Caco-2 (cell line): ENCODE measurements around the gene STPG2. TPM values are rescaled to one million over a fixed set of nuclear protein-coding genes. Genes with fewer than 3 reads are reported as not detected.
"Not testable (repeated sequence)": the region's sequence is repeated elsewhere in the genome, so short reads cannot be mapped to it uniquely, and the experiment has no call there.

Source experiments
- BruUV-seq: library from RNA; stranded (reverse); fragments of 400-500 nt; replicated peaks from 2 replicates; lab custom pipeline; 2021; lab: Mats Ljungman, UMichigan
- CTCF ChIA-PET: fragments of 300-600 bp; sonication (Branson Sonifier 250); formaldehyde crosslinking; loops from one replicate; lab custom pipeline; 2022; ENCODE audit warnings: antibody characterized with exemption; lab: Charles Lee
- POLR2A ChIA-PET: fragments of 300-600 bp; sonication (Branson Sonifier 250); formaldehyde crosslinking; loops from one replicate; lab custom pipeline; 2022; ENCODE audit warnings: antibody characterized with exemption; lab: Charles Lee
- DNase-seq, 2 experiments: peaks; one replicate each; pipeline versions ENCODE4 v3.0.0 to v3.0.0-alpha.2; 2020 to 2022
- H3K27me3 ChIP-seq: replicated peaks from 2 replicates; pipeline ENCODE4 v1.6.0; 2011; ENCODE audit warnings: low read length; ENCODE audit not compliant: control insufficient read depth, insufficient read depth
- H3K36me3 ChIP-seq: 2 replicates; pipeline ENCODE4 v1.5.1; 2011; ENCODE audit warnings: low read length; ENCODE audit not compliant: control insufficient read depth, insufficient read depth
- H3K4me1 ChIP-seq: fragments of 250-450 bp; sonication (Bioruptor Pico); 2 replicates; pipeline ENCODE4 v1.5.1; 2020; ENCODE audit warnings: mild to moderate bottlenecking
- H3K4me3 ChIP-seq: 2 replicates; pipeline ENCODE4 v1.5.1; 2011; ENCODE audit warnings: low read depth, mild to moderate bottlenecking, control low read depth, low read length
- H3K9me3 ChIP-seq: fragments of 250-450 bp; sonication (Bioruptor Pico); 2 replicates; pipeline ENCODE4 v1.5.1; 2020; ENCODE audit warnings: mild to moderate bottlenecking, moderate library complexity
- H3K27ac Mint-ChIP-seq: one replicate; pipeline ENCODE4 v1.8.0; 2022; ENCODE audit warnings: mixed read lengths; ENCODE audit not compliant: unreplicated experiment
- H3K27me3 Mint-ChIP-seq: one replicate; pipeline ENCODE4 v1.8.0; 2022; ENCODE audit warnings: mixed read lengths; ENCODE audit not compliant: insufficient read depth, unreplicated experiment
- H3K36me3 Mint-ChIP-seq: one replicate; pipeline ENCODE4 v1.8.0; 2022; ENCODE audit warnings: mild to moderate bottlenecking, mixed read lengths; ENCODE audit not compliant: insufficient read depth, unreplicated experiment
- H3K4me1 Mint-ChIP-seq: one replicate; pipeline ENCODE4 v1.8.0; 2022; ENCODE audit warnings: low read depth, mixed read lengths; ENCODE audit not compliant: unreplicated experiment
- H3K4me3 Mint-ChIP-seq: one replicate; pipeline ENCODE4 v1.8.0; 2022; ENCODE audit warnings: mild to moderate bottlenecking, moderate library complexity, mixed read lengths; ENCODE audit not compliant: unreplicated experiment
- H3K9me3 Mint-ChIP-seq: one replicate; pipeline ENCODE4 v1.8.0; 2022; ENCODE audit warnings: mixed read lengths; ENCODE audit not compliant: unreplicated experiment
- intact Hi-C: fragments of 100-400 bp; cut with micrococcal nuclease; formaldehyde crosslinking; loops from one replicate; pipeline ENCODE4 v1.10.0; 2022; ENCODE audit not compliant: unreplicated experiment
- total RNA-seq: library from RNA; stranded (reverse); gene quantifications from 2 replicates; pipeline ENCODE4 v1.2.3, GENCODE V29; 2022
- TF ChIP-seq, protein P1 (sequence below), 2 experiments: fragments of 200-600 bp in 1 of 2; IDR thresholded peaks; 1 replicate in 1 of 2; 2 replicates in 1 of 2; pipeline versions ENCODE4 v1.5.1 to v1.8.0; 2011 to 2022; ENCODE audit warnings: antibody characterized with exemption in 1 of 2, control low read depth in 1 of 2, inconsistent platforms in 1 of 2, low read depth in 1 of 2, low read length in 1 of 2, mild to moderate bottlenecking in 1 of 2, moderate library complexity in 1 of 2; ENCODE audit not compliant: insufficient read depth in 1 of 2, severe bottlenecking in 1 of 2, unreplicated experiment in 1 of 2

Gene STPG2
- total RNA-seq, 1 experiment from 2014 or later, result not detected

DNA sequence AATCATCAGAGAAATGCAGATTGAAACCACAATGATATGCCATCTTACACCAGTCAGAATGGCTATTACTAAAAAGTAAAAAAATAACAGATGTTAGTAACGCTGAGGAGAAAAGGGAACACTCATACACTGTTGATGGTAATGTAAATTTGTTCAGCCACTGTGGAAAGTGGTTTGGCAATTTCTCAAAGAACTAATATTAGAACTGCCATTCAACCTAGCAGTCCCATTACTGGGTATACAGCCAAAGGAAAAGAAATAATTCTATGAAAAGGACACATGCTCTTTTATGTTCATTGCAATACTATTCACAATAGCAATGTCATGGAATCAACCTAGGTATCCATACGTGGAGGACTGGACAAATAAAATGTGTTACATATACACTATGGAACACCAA is 566.3 kb downstream of the STPG2 start:
- ChIA-PET CTCF (no interaction called here), POLR2A (no interaction called here)
- Histone ChIP-seq H3K27me3 (no peaks in the 10 kb centered on the region), H3K4me3 (no peak overlapping the region), H3K36me3 (no peaks in the 10 kb centered on the region), H3K9me3 (no peaks in the 10 kb centered on the region), H3K4me1 (no peaks in the 10 kb centered on the region)
- BruUV-seq, result no TSS peak
- no peak for DNase-seq
- Mint-ChIP-seq H3K27ac (no peak overlapping the region), H3K4me3 (no peak overlapping the region), H3K4me1 (no peaks in the 10 kb centered on the region), H3K9me3 (no peaks in the 10 kb centered on the region), H3K27me3 (no peaks in the 10 kb centered on the region), H3K36me3 (no peaks in the 10 kb centered on the region)
- TF ChIP-seq, protein P1, sequence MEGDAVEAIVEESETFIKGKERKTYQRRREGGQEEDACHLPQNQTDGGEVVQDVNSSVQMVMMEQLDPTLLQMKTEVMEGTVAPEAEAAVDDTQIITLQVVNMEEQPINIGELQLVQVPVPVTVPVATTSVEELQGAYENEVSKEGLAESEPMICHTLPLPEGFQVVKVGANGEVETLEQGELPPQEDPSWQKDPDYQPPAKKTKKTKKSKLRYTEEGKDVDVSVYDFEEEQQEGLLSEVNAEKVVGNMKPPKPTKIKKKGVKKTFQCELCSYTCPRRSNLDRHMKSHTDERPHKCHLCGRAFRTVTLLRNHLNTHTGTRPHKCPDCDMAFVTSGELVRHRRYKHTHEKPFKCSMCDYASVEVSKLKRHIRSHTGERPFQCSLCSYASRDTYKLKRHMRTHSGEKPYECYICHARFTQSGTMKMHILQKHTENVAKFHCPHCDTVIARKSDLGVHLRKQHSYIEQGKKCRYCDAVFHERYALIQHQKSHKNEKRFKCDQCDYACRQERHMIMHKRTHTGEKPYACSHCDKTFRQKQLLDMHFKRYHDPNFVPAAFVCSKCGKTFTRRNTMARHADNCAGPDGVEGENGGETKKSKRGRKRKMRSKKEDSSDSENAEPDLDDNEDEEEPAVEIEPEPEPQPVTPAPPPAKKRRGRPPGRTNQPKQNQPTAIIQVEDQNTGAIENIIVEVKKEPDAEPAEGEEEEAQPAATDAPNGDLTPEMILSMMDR (IDR thresholded peaks at IDR 0.05; ENCODE audit: insufficient read depth in 1 of 2, low read depth in 1 of 2, low read length in 1 of 2, severe bottlenecking in 1 of 2, unreplicated experiment in 1 of 2), result no peak
- intact Hi-C loops, result no loop called here

DNA sequence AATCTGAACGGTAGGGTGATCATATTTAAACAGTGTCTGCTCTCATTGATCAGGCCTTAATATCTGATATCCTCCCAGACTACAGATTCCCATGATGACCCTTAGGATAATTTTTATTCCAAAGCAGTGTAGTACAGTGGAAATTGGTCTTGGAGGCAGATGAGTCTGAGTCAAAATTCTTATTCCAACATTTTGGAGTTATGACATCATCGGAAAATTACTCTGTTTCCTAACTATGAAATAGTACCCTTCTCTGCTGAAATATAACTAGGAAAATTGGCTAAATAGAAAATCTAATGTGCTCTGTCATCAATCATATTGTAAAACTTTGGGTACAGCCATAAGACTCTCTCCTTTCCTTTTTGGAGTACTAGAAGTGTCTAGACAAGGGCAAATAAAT is 583.3 kb downstream of the STPG2 start:
- Histone ChIP-seq H3K36me3 (no peaks in the 10 kb centered on the region), H3K9me3 (no peaks in the 10 kb centered on the region), H3K4me1 (no peaks in the 10 kb centered on the region), H3K4me3 (no peak overlapping the region), H3K27me3 (no peaks in the 10 kb centered on the region)
- BruUV-seq, result no TSS peak
- CTCF ChIA-PET, result no interaction called here
- Mint-ChIP-seq H3K27me3 (no peaks in the 10 kb centered on the region), H3K4me3 (no peak overlapping the region), H3K27ac (no peak overlapping the region), H3K4me1 (no peaks in the 10 kb centered on the region), H3K9me3 (no peaks in the 10 kb centered on the region), H3K36me3 (no peaks in the 10 kb centered on the region)
- POLR2A ChIA-PET, result no interaction called here
- intact Hi-C loops, result no loop called here
- no peak for DNase-seq
- TF ChIP-seq, protein P1 (IDR thresholded peaks at IDR 0.05; ENCODE audit: insufficient read depth in 1 of 2, low read depth in 1 of 2, low read length in 1 of 2, severe bottlenecking in 1 of 2, unreplicated experiment in 1 of 2), result no peak

DNA sequence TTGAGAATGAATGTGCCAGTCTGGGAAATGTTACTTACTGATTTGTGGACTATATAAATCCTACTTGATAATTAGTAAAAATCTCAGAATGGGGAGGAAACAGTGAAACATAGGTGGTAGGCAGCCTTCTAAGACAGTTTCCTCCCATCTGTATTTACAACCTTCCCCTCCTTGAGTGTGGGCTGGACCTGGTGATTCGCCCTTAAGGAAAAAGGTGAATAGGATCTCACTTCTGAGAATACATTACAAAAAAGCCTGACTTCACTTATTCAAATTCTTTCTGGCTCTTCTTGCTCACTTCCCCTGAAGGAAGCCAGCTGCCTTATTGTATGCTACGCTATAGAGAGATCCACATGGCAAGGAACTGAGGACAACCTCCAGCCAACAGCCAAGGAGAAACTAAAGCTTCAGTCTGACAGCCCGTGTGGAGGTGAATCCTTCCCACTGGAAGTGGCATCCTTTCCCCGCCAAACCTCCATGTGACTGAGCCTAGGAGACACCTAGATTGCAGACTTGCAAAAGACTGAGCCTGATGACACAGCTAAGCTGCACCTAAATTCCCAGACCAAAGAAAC is 585.0 kb downstream of the STPG2 start:
- Histone ChIP-seq H3K27me3 (no peaks in the 10 kb centered on the region), H3K4me1 (no peaks in the 10 kb centered on the region), H3K9me3 (no peaks in the 10 kb centered on the region), H3K4me3 (no peak overlapping the region), H3K36me3 (no peaks in the 10 kb centered on the region)
- CTCF ChIA-PET, result no interaction called here
- no peak for DNase-seq
- H3K27ac Mint-ChIP-seq, result no peak overlapping the region
- intact Hi-C loops, result no loop called here
- no peaks in the 10 kb centered on the region for H3K36me3 Mint-ChIP-seq
- H3K4me1 Mint-ChIP-seq, result no peaks in the 10 kb centered on the region
- POLR2A ChIA-PET, result no interaction called here
- BruUV-seq, result no TSS peak
- H3K4me3 Mint-ChIP-seq, result no peak overlapping the region
- no peaks in the 10 kb centered on the region for H3K27me3 Mint-ChIP-seq
- TF ChIP-seq, protein P1 (IDR thresholded peaks at IDR 0.05; ENCODE audit: insufficient read depth in 1 of 2, low read depth in 1 of 2, low read length in 1 of 2, severe bottlenecking in 1 of 2, unreplicated experiment in 1 of 2), result no peak
- H3K9me3 Mint-ChIP-seq, result no peaks in the 10 kb centered on the region

DNA sequence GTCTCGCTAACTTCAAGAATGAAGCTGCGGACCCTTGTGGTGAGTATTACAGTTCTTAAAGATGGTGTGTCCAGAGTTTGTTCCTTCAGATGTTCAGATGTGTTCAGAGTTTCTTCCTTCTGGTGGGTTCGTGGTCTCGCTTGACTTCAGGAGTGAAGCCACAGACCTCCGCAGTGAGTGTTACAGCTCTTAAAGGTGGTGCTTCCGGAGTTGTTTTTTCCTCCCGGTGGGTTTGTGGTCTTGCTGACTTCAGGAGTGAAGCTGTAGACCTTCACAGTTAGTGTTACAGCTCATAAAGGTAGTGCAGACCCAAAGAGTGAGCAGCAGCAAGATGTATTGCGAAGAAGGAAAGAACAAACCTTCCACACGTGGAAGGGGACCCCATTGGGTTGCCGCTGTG is 592.6 kb downstream of the STPG2 start:
- POLR2A ChIA-PET, H3K4me1 ChIP-seq, H3K4me1 Mint-ChIP-seq, intact Hi-C loops, H3K9me3 ChIP-seq, H3K36me3 Mint-ChIP-seq, H3K9me3 Mint-ChIP-seq, H3K27ac Mint-ChIP-seq, CTCF ChIA-PET, H3K4me3 Mint-ChIP-seq, BruUV-seq, DNase-seq, H3K27me3 Mint-ChIP-seq, H3K4me3 ChIP-seq, H3K27me3 ChIP-seq, H3K36me3 ChIP-seq: not testable (repeated sequence)
